EH (cell line): ENCODE results near the gene CADM1.
A peak's percentile ranks its signal among the peaks of the same experiment; 100 is the strongest.

Experiments used
- DNase-seq: peaks from one replicate; pipeline ENCODE4 v3.0.0-alpha.2; 2015; ENCODE audit warnings: low read depth

Gene CADM1

GRCh38 chr11:115317277-115318185 is 186.7 kb downstream of the CADM1 start:
- peak; percentile 22 for DNase-seq

GRCh38 chr11:115316696-115317095 is 187.5 kb downstream of the CADM1 start:
- DNase-seq = no peak

- DNase-seq = no peak
Observed at GRCh38 chr11:115314330-115314920, 189.8 kb downstream of the CADM1 start.

GRCh38 chr11:115313224-115313838 is 190.9 kb downstream of the CADM1 start:
- DNase-seq = no peak

- DNase-seq = no peak
Observed at GRCh38 chr11:115311949-115312348, 192.3 kb downstream of the CADM1 start.

- no peak for DNase-seq
Observed at GRCh38 chr11:115306689-115307088, 197.5 kb downstream of the CADM1 start.

GRCh38 chr11:115304774-115305472 is 199.3 kb downstream of the CADM1 start:
- no peak for DNase-seq

GRCh38 chr11:115303929-115304531 is 200.2 kb downstream of the CADM1 start:
- no peak for DNase-seq

- no peak for DNase-seq
Observed at GRCh38 chr11:115302946-115303703, 201.1 kb downstream of the CADM1 start.

- DNase-seq = peak; percentile 50
Observed at GRCh38 chr11:115300660-115301428, 203.4 kb downstream of the CADM1 start.

GRCh38 chr11:115298300-115299012 is 205.8 kb downstream of the CADM1 start:
- no peak for DNase-seq

GRCh38 chr11:115297330-115297729 is 206.9 kb downstream of the CADM1 start:
- DNase-seq = no peak

GRCh38 chr11:115291325-115291724 is 212.9 kb downstream of the CADM1 start:
- DNase-seq = no peak

GRCh38 chr11:115290893-115291292 is 213.3 kb downstream of the CADM1 start:
- peak; percentile 31 for DNase-seq

GRCh38 chr11:115290479-115290878 is 213.7 kb downstream of the CADM1 start:
- no peak for DNase-seq

- DNase-seq = no peak
Observed at GRCh38 chr11:115287266-115287665, 216.9 kb downstream of the CADM1 start.

- DNase-seq = no peak
Observed at GRCh38 chr11:115286614-115287013, 217.6 kb downstream of the CADM1 start.

GRCh38 chr11:115284773-115285172 is 219.4 kb downstream of the CADM1 start:
- DNase-seq = no peak

- no peak for DNase-seq
Observed at GRCh38 chr11:115282923-115283322, 221.3 kb downstream of the CADM1 start.

GRCh38 chr11:115280775-115281174 is 223.4 kb downstream of the CADM1 start:
- no peak for DNase-seq
